HepG2 (cell line): ENCODE results near the gene NUP85. TPM values are rescaled to one million over a fixed set of nuclear protein-coding genes. Genes with fewer than 3 reads are reported as not detected.

ENCODE experiments used
- ATRX ChIP-seq: sonication (generic); formaldehyde crosslinking; IDR thresholded peaks from 2 replicates; pipeline ENCODE4 v1.4.0; 2020; ENCODE audit warnings: missing genetic modification reagents, borderline replicate concordance
- CBX5 ChIP-seq: sonication (generic); formaldehyde crosslinking; IDR thresholded peaks from 2 replicates; pipeline ENCODE4 v1.4.0; 2020; ENCODE audit warnings: missing genetic modification reagents, borderline replicate concordance
- GATA4 ChIP-seq: sonication (generic); IDR thresholded peaks from 2 replicates; pipeline ENCODE4 v1.6.1; 2016; ENCODE audit warnings: antibody characterized with exemption, low read depth, borderline replicate concordance
- IKZF1 ChIP-seq: fragments of 450-650 bp; IDR thresholded peaks from 2 replicates; pipeline ENCODE4 v1.7.1; 2016
- MATR3 ChIP-seq: sonication (generic); formaldehyde crosslinking; IDR thresholded peaks from 2 replicates; pipeline ENCODE4 v1.4.0; 2020; ENCODE audit warnings: missing genetic modification reagents
- NCOR1 ChIP-seq: fragments of 200-600 bp; sonication (generic); IDR thresholded peaks from 2 replicates; pipeline ENCODE4 v1.7.0; 2017; ENCODE audit warnings: antibody characterized with exemption, low read length, borderline replicate concordance
- NR2C2 ChIP-seq: sonication (generic); formaldehyde crosslinking; IDR thresholded peaks from 2 replicates; pipeline ENCODE4 v1.4.0; 2020; ENCODE audit warnings: missing genetic modification reagents, mild to moderate bottlenecking, moderate library complexity, borderline replicate concordance
- PHF21A ChIP-seq: sonication (generic); formaldehyde crosslinking; IDR thresholded peaks from 2 replicates; pipeline ENCODE4 v1.5.0; 2020; ENCODE audit warnings: mild to moderate bottlenecking, missing genetic modification reagents
- RCOR2 ChIP-seq: IDR thresholded peaks from 2 replicates; pipeline ENCODE4 v1.6.1; 2016; ENCODE audit warnings: missing biosample characterization, missing genetic modification reagents
- SALL2 ChIP-seq: sonication (generic); formaldehyde crosslinking; IDR thresholded peaks from 2 replicates; pipeline ENCODE4 v1.8.1; 2023; ENCODE audit warnings: mild to moderate bottlenecking, missing genetic modification reagents, inconsistent platforms
- TARDBP ChIP-seq: sonication (generic); formaldehyde crosslinking; IDR thresholded peaks from 2 replicates; pipeline ENCODE4 v1.8.0; 2022; ENCODE audit warnings: mild to moderate bottlenecking, missing genetic modification reagents
- ZNF143 ChIP-seq: sonication (generic); formaldehyde crosslinking; IDR thresholded peaks from 2 replicates; pipeline ENCODE4 v1.4.0; 2020; ENCODE audit warnings: missing genetic modification reagents
- ZNF598 ChIP-seq: sonication (generic); formaldehyde crosslinking; IDR thresholded peaks from 2 replicates; pipeline ENCODE4 v1.5.1; 2020; ENCODE audit warnings: mild to moderate bottlenecking, missing genetic modification reagents, borderline replicate concordance
- polyA plus RNA-seq, 8 experiments: library from polyadenylated mRNA; depleted of rRNA in 3 of 8; stranded (reverse) in 7 of 8; unstranded in 1 of 8; fragments of >200 nt; fragmentation: Illumina TruSeq in 4 of 8; extraction: Trizol in 4 of 8; gene quantifications; 2 replicates each; pipeline versions ENCODE4 v1.2.1 to v1.2.3, GENCODE V29; 2011 to 2016; ENCODE audit warnings: low read depth in 4 of 8, missing spikeins in 1 of 8, mixed read lengths in 1 of 8; ENCODE audit not compliant: insufficient read depth in 1 of 8
- total RNA-seq, 5 experiments: library from RNA; depleted of rRNA; stranded (reverse); fragments of >200 nt; fragmentation: Illumina TruSeq; extraction: Trizol; gene quantifications; 2 replicates each; pipeline ENCODE4 v1.2.3, GENCODE V29; 2016; ENCODE audit warnings: low read depth in 1 of 5
- TF ChIP-seq, protein P1 (sequence below): sonication (generic); formaldehyde crosslinking; IDR thresholded peaks from 2 replicates; pipeline ENCODE4 v1.4.0; 2020; ENCODE audit warnings: missing genetic modification reagents
- TF ChIP-seq, protein P2 (sequence below): sonication (generic); formaldehyde crosslinking; IDR thresholded peaks from 2 replicates; pipeline ENCODE4 v1.5.0; 2020; ENCODE audit warnings: missing genetic modification reagents, mild to moderate bottlenecking, borderline replicate concordance
- TF ChIP-seq, protein P3 (sequence below): sonication (generic); formaldehyde crosslinking; conservative IDR thresholded peaks from 2 replicates; pipeline ENCODE4 v1.8.0; 2022; ENCODE audit warnings: mild to moderate bottlenecking, moderate library complexity, missing genetic modification reagents
- TF ChIP-seq, protein P4 (sequence below): sonication (generic); formaldehyde crosslinking; IDR thresholded peaks from 2 replicates; pipeline ENCODE4 v1.4.0; 2020; ENCODE audit warnings: mild to moderate bottlenecking, missing genetic modification reagents
- TF ChIP-seq, protein P5 (sequence below): sonication (generic); formaldehyde crosslinking; IDR thresholded peaks from 2 replicates; pipeline ENCODE4 v1.4.0; 2020; ENCODE audit warnings: mild to moderate bottlenecking, missing genetic modification reagents

The NUP85 gene
- total and polyA plus RNA-seq, 2 of the 13 experiments (the other 11 are each of a cell fraction or from before 2014, with no cell fraction given), result 89.1 to 124 TPM

DNA sequence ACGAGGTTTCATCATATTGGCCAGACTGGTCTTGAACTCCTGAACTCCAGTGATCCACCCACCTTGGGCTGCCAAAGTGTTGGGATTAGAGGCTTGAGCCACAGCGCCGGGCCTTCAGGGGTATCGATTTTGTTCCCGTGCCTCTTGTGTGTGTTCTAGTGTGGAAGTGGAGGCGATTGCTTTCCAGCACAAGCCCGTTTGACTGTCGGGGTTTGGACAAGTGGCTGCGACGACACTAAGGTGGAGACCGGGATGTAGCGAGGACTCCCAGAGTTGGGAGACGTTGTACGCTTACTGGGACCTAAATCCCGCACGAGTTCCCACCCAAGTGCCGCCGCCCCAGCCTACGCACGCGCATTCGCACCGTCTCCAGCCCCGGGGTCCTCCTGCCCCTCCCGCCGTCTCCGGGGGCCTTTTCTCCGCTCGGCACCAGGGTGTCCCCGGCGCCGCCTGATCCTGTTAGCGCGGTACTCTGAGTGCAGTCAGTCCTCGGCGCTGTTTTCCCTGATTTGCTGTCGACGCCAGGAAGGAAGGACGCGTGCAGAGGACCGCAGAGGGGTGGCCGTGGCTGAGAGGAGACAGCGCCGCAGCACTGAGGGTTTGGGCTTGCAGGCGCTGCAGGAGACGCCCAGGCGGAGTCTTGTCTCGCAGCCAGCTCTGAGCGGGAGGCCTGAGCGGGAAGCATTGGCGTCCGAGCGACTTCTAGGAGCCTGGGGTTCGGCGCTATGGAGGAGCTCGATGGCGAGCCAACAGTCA lies at the start of gene NUP85 (continued):
- TF ChIP-seq GATA4 (no peak; the same call in 1 of the 2 replicates), PHF21A (CRISPR knock-in tag) (peak; percentile 70), ZNF143 (CRISPR knock-in tag) (peak; percentile 39; the same call in 1 of the 2 replicates), MATR3 (CRISPR knock-in tag) (no peak), SALL2 (CRISPR knock-in tag) (peak; percentile 74), IKZF1 (no peak), CBX5 (CRISPR knock-in tag) (peak; percentile 60; the same call in 1 of the 2 replicates), ATRX (CRISPR knock-in tag) (no peak), ZNF598 (peak; percentile 77; the same call in 1 of the 2 replicates), TARDBP (peak; percentile 95), NCOR1 (peak; percentile 16; the same call in 1 of the 2 replicates), RCOR2 (no peak), NR2C2 (CRISPR knock-in tag) (peak; percentile 67; the same call in 1 of the 2 replicates)
- TF ChIP-seq, protein P1, sequence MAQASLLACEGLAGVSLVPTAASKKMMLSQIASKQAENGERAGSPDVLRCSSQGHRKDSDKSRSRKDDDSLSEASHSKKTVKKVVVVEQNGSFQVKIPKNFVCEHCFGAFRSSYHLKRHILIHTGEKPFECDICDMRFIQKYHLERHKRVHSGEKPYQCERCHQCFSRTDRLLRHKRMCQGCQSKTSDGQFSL (CRISPR knock-in tag), result peak; percentile 67
- TF ChIP-seq, protein P2, sequence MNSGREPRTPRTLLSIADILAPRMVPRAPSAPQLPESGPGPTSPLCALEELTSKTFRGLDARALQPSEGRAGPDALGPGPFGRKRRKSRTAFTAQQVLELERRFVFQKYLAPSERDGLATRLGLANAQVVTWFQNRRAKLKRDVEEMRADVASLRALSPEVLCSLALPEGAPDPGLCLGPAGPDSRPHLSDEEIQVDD (CRISPR knock-in tag), result 0 out of 2 replicates have a peak, but pooled peaks have one; percentile 37
- TF ChIP-seq, protein P3, sequence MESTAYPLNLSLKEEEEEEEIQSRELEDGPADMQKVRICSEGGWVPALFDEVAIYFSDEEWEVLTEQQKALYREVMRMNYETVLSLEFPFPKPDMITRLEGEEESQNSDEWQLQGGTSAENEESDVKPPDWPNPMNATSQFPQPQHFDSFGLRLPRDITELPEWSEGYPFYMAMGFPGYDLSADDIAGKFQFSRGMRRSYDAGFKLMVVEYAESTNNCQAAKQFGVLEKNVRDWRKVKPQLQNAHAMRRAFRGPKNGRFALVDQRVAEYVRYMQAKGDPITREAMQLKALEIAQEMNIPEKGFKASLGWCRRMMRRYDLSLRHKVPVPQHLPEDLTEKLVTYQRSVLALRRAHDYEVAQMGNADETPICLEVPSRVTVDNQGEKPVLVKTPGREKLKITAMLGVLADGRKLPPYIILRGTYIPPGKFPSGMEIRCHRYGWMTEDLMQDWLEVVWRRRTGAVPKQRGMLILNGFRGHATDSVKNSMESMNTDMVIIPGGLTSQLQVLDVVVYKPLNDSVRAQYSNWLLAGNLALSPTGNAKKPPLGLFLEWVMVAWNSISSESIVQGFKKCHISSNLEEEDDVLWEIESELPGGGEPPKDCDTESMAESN (CRISPR knock-in tag), result peak; percentile 98
- TF ChIP-seq, protein P4, sequence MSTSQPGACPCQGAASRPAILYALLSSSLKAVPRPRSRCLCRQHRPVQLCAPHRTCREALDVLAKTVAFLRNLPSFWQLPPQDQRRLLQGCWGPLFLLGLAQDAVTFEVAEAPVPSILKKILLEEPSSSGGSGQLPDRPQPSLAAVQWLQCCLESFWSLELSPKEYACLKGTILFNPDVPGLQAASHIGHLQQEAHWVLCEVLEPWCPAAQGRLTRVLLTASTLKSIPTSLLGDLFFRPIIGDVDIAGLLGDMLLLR, result peak; percentile 87
- TF ChIP-seq, protein P5, sequence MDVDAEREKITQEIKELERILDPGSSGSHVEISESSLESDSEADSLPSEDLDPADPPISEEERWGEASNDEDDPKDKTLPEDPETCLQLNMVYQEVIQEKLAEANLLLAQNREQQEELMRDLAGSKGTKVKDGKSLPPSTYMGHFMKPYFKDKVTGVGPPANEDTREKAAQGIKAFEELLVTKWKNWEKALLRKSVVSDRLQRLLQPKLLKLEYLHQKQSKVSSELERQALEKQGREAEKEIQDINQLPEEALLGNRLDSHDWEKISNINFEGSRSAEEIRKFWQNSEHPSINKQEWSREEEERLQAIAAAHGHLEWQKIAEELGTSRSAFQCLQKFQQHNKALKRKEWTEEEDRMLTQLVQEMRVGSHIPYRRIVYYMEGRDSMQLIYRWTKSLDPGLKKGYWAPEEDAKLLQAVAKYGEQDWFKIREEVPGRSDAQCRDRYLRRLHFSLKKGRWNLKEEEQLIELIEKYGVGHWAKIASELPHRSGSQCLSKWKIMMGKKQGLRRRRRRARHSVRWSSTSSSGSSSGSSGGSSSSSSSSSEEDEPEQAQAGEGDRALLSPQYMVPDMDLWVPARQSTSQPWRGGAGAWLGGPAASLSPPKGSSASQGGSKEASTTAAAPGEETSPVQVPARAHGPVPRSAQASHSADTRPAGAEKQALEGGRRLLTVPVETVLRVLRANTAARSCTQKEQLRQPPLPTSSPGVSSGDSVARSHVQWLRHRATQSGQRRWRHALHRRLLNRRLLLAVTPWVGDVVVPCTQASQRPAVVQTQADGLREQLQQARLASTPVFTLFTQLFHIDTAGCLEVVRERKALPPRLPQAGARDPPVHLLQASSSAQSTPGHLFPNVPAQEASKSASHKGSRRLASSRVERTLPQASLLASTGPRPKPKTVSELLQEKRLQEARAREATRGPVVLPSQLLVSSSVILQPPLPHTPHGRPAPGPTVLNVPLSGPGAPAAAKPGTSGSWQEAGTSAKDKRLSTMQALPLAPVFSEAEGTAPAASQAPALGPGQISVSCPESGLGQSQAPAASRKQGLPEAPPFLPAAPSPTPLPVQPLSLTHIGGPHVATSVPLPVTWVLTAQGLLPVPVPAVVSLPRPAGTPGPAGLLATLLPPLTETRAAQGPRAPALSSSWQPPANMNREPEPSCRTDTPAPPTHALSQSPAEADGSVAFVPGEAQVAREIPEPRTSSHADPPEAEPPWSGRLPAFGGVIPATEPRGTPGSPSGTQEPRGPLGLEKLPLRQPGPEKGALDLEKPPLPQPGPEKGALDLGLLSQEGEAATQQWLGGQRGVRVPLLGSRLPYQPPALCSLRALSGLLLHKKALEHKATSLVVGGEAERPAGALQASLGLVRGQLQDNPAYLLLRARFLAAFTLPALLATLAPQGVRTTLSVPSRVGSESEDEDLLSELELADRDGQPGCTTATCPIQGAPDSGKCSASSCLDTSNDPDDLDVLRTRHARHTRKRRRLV (CRISPR knock-in tag), result peak; percentile 84; the same call in 1 of the 2 replicates
